GM06990 (cell line): ENCODE measurements around the gene SIL1.

ENCODE experiments used
- DNase-seq: peaks from one replicate; pipeline ENCODE4 v3.0.0-alpha.2; 2011; ENCODE audit not compliant: insufficient read length; ENCODE audit errors: extremely low read depth
- H3K27me3 ChIP-seq: replicated peaks from 2 replicates; pipeline ENCODE4 v1.6.0; 2011; ENCODE audit warnings: low read length; ENCODE audit not compliant: control insufficient read depth, insufficient read depth
- H3K36me3 ChIP-seq: 2 replicates; pipeline ENCODE4 v1.5.1; 2011; ENCODE audit warnings: low read length; ENCODE audit not compliant: control insufficient read depth, insufficient read depth
- H3K4me3 ChIP-seq: replicated peaks from 2 replicates; pipeline ENCODE4 v1.5.1; 2011; ENCODE audit warnings: low read depth, mild to moderate bottlenecking, control low read depth, low read length
- TF ChIP-seq, protein P1 (sequence below): IDR thresholded peaks from 2 replicates; pipeline ENCODE4 v1.5.1; 2011; ENCODE audit warnings: low read length, control low read depth, mild to moderate bottlenecking, inconsistent platforms; ENCODE audit not compliant: insufficient read depth, poor library complexity, severe bottlenecking

The SIL1 gene

DNA sequence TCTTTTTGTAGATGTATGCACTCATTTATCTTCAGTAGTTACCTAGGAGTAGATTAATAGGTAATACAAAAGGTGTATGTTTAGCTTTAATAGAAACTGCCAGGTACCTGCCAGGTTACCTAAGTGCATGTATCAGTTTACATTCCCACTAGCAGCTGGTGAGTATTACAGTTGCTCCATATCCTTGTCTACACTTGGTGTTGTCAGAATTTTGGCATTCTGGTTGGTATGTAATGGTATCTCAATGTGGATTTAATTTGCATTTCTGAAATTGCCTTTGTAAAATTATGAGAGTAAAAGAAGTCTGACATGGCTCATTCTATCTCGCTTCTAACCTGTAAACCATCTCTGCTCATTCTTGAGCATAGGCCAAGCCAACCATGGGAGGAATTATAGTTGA is 38.3 kb upstream of the SIL1 start:
- no peak for DNase-seq
- H3K27me3 ChIP-seq, result no peaks in the 10 kb centered on the region; the same call in 1 of the 2 replicates
- no peak overlapping the region for H3K4me3 ChIP-seq
- H3K36me3 ChIP-seq, result no peaks in the 10 kb centered on the region
- TF ChIP-seq, protein P1, sequence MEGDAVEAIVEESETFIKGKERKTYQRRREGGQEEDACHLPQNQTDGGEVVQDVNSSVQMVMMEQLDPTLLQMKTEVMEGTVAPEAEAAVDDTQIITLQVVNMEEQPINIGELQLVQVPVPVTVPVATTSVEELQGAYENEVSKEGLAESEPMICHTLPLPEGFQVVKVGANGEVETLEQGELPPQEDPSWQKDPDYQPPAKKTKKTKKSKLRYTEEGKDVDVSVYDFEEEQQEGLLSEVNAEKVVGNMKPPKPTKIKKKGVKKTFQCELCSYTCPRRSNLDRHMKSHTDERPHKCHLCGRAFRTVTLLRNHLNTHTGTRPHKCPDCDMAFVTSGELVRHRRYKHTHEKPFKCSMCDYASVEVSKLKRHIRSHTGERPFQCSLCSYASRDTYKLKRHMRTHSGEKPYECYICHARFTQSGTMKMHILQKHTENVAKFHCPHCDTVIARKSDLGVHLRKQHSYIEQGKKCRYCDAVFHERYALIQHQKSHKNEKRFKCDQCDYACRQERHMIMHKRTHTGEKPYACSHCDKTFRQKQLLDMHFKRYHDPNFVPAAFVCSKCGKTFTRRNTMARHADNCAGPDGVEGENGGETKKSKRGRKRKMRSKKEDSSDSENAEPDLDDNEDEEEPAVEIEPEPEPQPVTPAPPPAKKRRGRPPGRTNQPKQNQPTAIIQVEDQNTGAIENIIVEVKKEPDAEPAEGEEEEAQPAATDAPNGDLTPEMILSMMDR, result no peak

DNA sequence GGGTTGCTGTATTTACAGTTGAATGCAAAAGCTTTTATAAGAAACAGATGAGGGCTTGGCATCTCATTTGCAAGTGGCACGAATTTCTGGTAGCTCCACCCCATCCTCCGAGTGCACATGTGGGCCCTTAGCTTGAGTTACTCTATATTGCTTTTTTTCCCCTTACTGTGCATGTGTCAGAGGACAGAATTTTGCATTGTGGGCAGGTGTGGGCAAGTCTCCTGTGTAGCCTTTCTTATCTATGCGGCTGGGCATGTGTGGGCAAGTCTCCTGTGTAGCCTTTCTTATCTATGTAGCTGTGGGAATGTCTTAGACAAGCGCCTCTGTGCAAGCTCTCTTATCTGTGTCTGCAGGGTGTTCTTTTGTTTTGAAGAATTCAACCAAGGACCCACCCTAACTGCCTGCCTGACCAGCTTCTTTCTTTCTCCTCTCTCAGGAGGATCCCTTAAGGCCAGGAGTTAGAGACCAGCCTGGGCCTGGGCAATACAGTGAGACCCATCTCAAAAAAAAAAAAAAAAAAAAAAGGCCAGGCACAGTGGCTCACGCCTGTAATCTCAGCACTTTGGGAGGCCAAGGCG is 34.1 kb upstream of the SIL1 start:
- TF ChIP-seq, protein P1, result no peak
- H3K36me3 ChIP-seq, result no peaks in the 10 kb centered on the region
- H3K4me3 ChIP-seq, result no peak overlapping the region
- no peak for DNase-seq
- H3K27me3 ChIP-seq, result no peaks in the 10 kb centered on the region

DNA sequence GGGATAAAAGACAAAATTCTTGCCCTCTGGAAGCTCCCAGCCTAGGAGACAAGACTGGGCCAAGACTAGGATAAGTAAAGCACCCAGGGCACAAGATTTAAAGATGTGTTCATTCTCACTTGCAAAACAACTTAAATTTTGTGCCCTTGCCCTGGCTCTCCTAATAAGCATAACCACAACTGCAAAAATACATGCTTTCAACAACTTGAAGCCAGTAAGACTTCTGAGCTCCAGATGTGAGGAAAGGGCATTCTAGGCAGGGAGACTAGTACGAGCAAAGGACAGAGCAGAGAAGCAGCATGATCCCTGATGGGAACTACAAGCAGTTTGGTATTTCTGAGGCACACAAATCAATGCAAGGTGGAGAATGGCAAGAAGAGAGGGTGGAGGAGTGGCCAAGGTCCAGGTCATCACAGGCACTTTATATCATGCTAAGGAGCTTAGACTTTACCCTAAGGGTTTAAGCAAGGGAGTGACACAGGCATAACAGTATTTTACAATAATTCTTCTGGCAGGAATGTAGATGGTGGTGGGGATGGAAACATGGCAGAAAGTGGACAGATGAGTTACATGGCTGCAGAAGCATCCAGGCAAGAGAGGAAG is 30.1 kb upstream of the SIL1 start:
- Histone ChIP-seq H3K27me3 (no peaks in the 10 kb centered on the region), H3K4me3 (no peak overlapping the region), H3K36me3 (no peaks in the 10 kb centered on the region)
- DNase-seq, result no peak
- TF ChIP-seq, protein P1, result no peak

DNA sequence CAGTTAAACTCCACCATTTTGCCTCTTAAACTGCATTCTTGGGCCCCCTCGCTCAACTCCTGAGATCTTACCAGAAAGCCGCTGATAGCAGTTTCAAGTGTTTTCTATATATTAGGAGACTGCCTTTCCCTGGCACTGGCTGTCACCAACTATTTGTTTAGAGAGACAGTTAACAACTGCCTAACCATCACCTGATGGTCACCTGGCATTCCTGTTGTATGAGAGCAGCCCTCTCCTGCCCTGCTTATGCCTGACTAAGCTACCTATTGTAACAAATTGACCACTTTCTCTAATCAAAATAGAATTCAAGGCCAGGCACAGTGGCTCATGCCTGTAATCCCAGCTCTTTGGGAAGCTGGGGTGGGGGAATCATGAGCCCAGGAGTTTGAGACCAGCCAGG is 28.0 kb upstream of the SIL1 start:
- H3K4me3 ChIP-seq, result no peak overlapping the region
- TF ChIP-seq, protein P1, result no peak
- H3K36me3 ChIP-seq, result no peaks in the 10 kb centered on the region
- DNase-seq, result no peak
- H3K27me3 ChIP-seq, result no peaks in the 10 kb centered on the region

DNA sequence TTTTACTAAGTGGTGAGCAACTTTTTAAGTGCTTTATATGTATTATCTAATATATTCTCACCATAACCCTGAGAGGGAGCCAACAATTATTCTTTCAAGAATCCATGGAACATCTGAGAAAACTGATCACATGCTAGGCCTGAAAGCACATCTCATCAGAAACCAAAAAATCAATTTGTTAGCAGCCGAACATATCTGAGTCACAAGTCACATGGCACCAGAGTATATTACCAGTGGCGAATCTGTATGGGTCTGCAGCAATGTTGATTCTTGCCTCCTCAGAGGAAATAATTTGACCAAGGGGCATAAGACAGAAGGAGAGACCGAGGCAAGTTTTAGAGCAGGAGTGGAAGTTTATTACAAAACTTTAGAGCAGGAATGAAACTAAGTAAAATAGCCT is 25.3 kb upstream of the SIL1 start:
- H3K27me3 ChIP-seq, result no peaks in the 10 kb centered on the region

More for the DNA sequence above, 25.3 kb upstream of the SIL1 start:
- TF ChIP-seq, protein P1, result no peak
- no peak for DNase-seq
- H3K36me3 ChIP-seq, result no peaks in the 10 kb centered on the region
- H3K4me3 ChIP-seq, result no peak overlapping the region
